Karpas-422 (cell line): ENCODE data around the gene PGC. TPM values are rescaled to one million over a fixed set of nuclear protein-coding genes. Genes with fewer than 3 reads are reported as not detected.
A peak's percentile ranks its signal among the peaks of the same experiment; 100 is the strongest.

Experiments
- DNase-seq: peaks from one replicate; pipeline ENCODE4 v3.0.0-alpha.2; 2015
- H2AFZ ChIP-seq: fragments of 200-600 bp; sonication (generic); 2 replicates; pipeline ENCODE4 v1.6.1; 2014; ENCODE audit warnings: antibody characterized with exemption, low read length, mixed read lengths
- H3K27ac ChIP-seq: fragments of 200-600 bp; sonication (generic); 2 replicates; pipeline ENCODE4 v1.5.1; 2014; ENCODE audit warnings: mild to moderate bottlenecking, low read length, moderate library complexity
- H3K27me3 ChIP-seq: fragments of 200-600 bp; sonication (generic); 2 replicates; pipeline ENCODE4 v1.6.1; 2014; ENCODE audit warnings: low read length, mixed read lengths
- H3K36me3 ChIP-seq: fragments of 200-600 bp; sonication (generic); 2 replicates; pipeline ENCODE4 v1.6.1; 2014; ENCODE audit warnings: low read length, mixed read lengths; ENCODE audit not compliant: insufficient read depth
- H3K4me1 ChIP-seq: fragments of 200-600 bp; sonication (generic); 2 replicates; pipeline ENCODE4 v1.6.1; 2014; ENCODE audit warnings: mild to moderate bottlenecking, low read length, mixed read lengths
- H3K4me2 ChIP-seq: fragments of 200-600 bp; sonication (generic); 2 replicates; pipeline ENCODE4 v1.6.1; 2014; ENCODE audit warnings: low read length, low read depth, mild to moderate bottlenecking; ENCODE audit not compliant: poor library complexity, severe bottlenecking
- H3K4me3 ChIP-seq: fragments of 200-600 bp; sonication (generic); 2 replicates; pipeline ENCODE4 v1.5.1; 2014; ENCODE audit warnings: mild to moderate bottlenecking, antibody characterized with exemption, low read length, mixed read lengths
- H3K79me2 ChIP-seq: fragments of 200-600 bp; sonication (generic); 2 replicates; pipeline ENCODE4 v1.6.1; 2014; ENCODE audit warnings: mild to moderate bottlenecking, low read length, mixed read lengths
- H3K9ac ChIP-seq: fragments of 200-600 bp; sonication (generic); 2 replicates; pipeline ENCODE4 v1.6.0; 2014; ENCODE audit warnings: low read length
- H3K9me2 ChIP-seq: fragments of 200-600 bp; sonication (generic), shearing (Covaris generic); replicated peaks from 2 replicates; pipeline ENCODE4 v1.6.0; 2014; ENCODE audit warnings: mild to moderate bottlenecking, low read length, moderate library complexity; ENCODE audit not compliant: insufficient read depth
- H3K9me3 ChIP-seq: fragments of 300-700, 200-600 bp; sonication (generic); 2 replicates; pipeline ENCODE4 v1.6.1; 2014; ENCODE audit warnings: low read length, mixed read lengths
- H4K20me1 ChIP-seq: fragments of 200-600 bp; sonication (generic); 2 replicates; pipeline ENCODE4 v1.6.1; 2014; ENCODE audit warnings: mild to moderate bottlenecking, antibody characterized with exemption, low read length, low read depth; ENCODE audit not compliant: insufficient read depth
- total RNA-seq: library from RNA; depleted of rRNA; stranded (reverse); fragments of >200 nt; shearing (Covaris generic); gene quantifications from 2 replicates; pipeline ENCODE4 v1.2.3, GENCODE V29; 2014; ENCODE audit warnings: low replicate concordance

PGC gene
- total RNA-seq, 1 experiment from 2014 or later: not detected

- Histone ChIP-seq H3K9ac (0 out of 2 replicates have a peak overlapping the region, but pooled peaks have one; percentile 25), H4K20me1 (no peaks in the 10 kb centered on the region), H3K27me3 (no peaks in the 10 kb centered on the region), H3K27ac (peak overlapping the region; percentile 99), H3K4me1 (peaks cover 96% of the 10 kb centered on the region), H3K79me2 (peaks cover 86% of the 10 kb centered on the region), H3K36me3 (no peaks in the 10 kb centered on the region), H3K4me3 (no peak overlapping the region), H2AFZ (no peak overlapping the region), H3K9me3 (no peaks in the 10 kb centered on the region), H3K4me2 (no peak overlapping the region), H3K9me2 (no peaks in the 10 kb centered on the region)
- no peak for DNase-seq
Measured at GRCh38 chr6:41727705-41728072, 19.5 kb downstream of the PGC start.

DNA sequence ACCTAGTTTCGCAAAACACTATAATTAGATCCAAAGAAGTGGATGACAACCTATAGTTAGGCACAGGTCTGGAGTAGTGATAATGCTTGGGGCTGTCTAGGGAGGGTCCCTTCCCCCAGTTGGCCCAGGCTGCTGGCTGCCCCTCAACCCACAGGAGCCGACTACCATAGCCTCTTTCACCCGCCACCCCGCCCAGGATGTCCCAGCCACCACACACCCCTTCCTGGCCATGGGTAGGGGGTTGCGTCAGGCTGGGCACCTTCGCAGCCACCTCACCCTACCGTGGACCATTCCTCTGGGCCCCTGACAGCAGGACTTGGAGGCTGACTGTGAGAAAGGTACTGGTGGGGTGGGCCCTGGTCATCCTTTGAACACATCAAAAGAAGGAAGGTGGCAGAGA, 20.3 kb downstream of the PGC start:
- H3K27ac ChIP-seq: peak overlapping the region; percentile 99
- H3K9me3 ChIP-seq: no peaks in the 10 kb centered on the region
- H3K79me2 ChIP-seq: peaks cover 86% of the 10 kb centered on the region
- H2AFZ ChIP-seq: no peak overlapping the region
- no peaks in the 10 kb centered on the region for H3K9me2 ChIP-seq
- H4K20me1 ChIP-seq: no peaks in the 10 kb centered on the region
- H3K4me1 ChIP-seq: peaks cover 97% of the 10 kb centered on the region
- peak overlapping the region; percentile 8 for H3K4me2 ChIP-seq
- H3K9ac ChIP-seq: no peak overlapping the region
- H3K4me3 ChIP-seq: no peak overlapping the region
- no peak for DNase-seq
- H3K36me3 ChIP-seq: no peaks in the 10 kb centered on the region
- H3K27me3 ChIP-seq: no peaks in the 10 kb centered on the region

GRCh38 chr6:41724586-41725501, 22.4 kb downstream of the PGC start:
- H3K9ac ChIP-seq: peak overlapping the region; percentile 94
- peaks cover 86% of the 10 kb centered on the region for H3K79me2 ChIP-seq
- no peak for DNase-seq
- peaks cover 2% of the 10 kb centered on the region; the same call in 1 of the 2 replicates for H3K36me3 ChIP-seq
- peak overlapping the region; percentile 92 for H3K4me2 ChIP-seq
- H2AFZ ChIP-seq: no peak overlapping the region
- H3K9me3 ChIP-seq: no peaks in the 10 kb centered on the region
- peaks cover 97% of the 10 kb centered on the region for H3K4me1 ChIP-seq
- peak overlapping the region; percentile 99 for H3K27ac ChIP-seq
- peak overlapping the region; percentile 80 for H3K4me3 ChIP-seq
- H3K9me2 ChIP-seq: no peaks in the 10 kb centered on the region
- peaks cover 6% of the 10 kb centered on the region; the same call in 1 of the 2 replicates for H4K20me1 ChIP-seq
- H3K27me3 ChIP-seq: no peaks in the 10 kb centered on the region

- peak; percentile 90 for DNase-seq
- no peaks in the 10 kb centered on the region for H3K27me3 ChIP-seq
- no peaks in the 10 kb centered on the region for H3K9me2 ChIP-seq
- H3K4me3 ChIP-seq: peak overlapping the region; percentile 80
- H2AFZ ChIP-seq: no peak overlapping the region
- peak overlapping the region; percentile 99 for H3K27ac ChIP-seq
- H3K36me3 ChIP-seq: peaks cover 2% of the 10 kb centered on the region; the same call in 1 of the 2 replicates
- peaks cover 6% of the 10 kb centered on the region; the same call in 1 of the 2 replicates for H4K20me1 ChIP-seq
- H3K4me2 ChIP-seq: peak overlapping the region; percentile 92
- H3K9ac ChIP-seq: peak overlapping the region; percentile 94
- peaks cover 97% of the 10 kb centered on the region for H3K4me1 ChIP-seq
- no peaks in the 10 kb centered on the region for H3K9me3 ChIP-seq
- peaks cover 86% of the 10 kb centered on the region for H3K79me2 ChIP-seq
Measured at GRCh38 chr6:41724228-41724580, 23.0 kb downstream of the PGC start.

DNA sequence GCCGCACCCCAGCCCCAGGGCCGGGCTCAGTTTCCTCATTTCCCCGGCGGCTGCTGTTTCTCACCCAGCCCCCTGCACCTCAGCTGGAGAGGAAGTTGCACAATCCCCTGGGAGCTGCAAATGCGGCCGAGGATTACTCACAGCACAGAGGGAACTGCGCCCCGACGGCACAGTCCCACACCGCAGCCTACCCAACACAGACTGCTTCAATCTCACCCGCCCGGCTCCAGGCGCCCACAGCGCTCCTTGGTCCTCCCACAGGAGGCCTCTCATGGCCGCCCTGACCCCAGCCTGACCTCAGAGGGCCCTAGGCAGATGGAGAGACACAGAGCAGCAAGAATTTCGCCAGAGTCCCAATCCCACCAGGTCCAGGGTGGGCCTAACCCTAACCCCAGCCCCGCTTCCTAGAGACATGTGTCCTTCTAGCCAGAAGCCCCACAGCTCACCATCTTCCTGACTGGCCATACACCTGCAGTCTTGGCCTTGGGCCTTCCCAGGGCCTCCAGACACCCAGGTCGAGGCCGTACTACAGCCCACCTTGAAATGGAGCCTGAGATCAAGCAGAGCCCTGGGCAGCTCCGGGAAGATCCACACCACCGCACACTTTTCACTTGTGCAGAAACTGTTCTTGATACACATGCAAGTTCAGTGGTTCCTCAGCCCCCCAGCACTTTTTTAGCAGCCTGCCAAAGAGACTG, 23.5 kb downstream of the PGC start:
- Histone ChIP-seq H3K9me2 (no peaks in the 10 kb centered on the region), H2AFZ (no peak overlapping the region), H3K4me1 (peaks cover 97% of the 10 kb centered on the region), H3K27ac (peak overlapping the region; percentile 99), H4K20me1 (peaks cover 6% of the 10 kb centered on the region; the same call in 1 of the 2 replicates), H3K9me3 (no peaks in the 10 kb centered on the region), H3K36me3 (peaks cover 2% of the 10 kb centered on the region; the same call in 1 of the 2 replicates), H3K4me3 (peak overlapping the region; percentile 80), H3K79me2 (peaks cover 86% of the 10 kb centered on the region), H3K27me3 (no peaks in the 10 kb centered on the region), H3K4me2 (peak overlapping the region; percentile 92), H3K9ac (peak overlapping the region; percentile 94)
- peak; percentile 98 for DNase-seq

GRCh38 chr6:41722969-41723529, 24.1 kb downstream of the PGC start:
- no peaks in the 10 kb centered on the region for H3K27me3 ChIP-seq
- DNase-seq: no peak

DNA sequence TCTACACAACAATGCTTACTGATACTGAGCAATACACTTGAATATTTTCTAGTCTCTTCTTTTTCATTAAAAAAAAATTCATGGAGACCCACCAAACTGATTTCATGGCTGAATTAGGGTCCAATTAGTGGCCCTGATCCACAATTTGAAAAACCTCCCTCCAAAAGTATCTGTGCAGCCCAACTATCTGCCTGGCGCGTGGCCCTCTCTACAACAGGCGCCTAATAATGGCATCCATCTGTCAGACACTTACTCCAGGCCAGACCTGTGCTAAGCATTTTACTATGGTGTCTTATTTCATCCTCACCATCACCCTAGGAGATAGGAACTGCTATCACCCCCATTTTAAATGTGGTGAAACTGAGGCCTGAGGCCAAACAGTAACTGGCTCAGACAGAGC, 25.8 kb downstream of the PGC start:
- H3K27me3 ChIP-seq: no peaks in the 10 kb centered on the region
- peaks cover 88% of the 10 kb centered on the region for H3K79me2 ChIP-seq
- H3K9me2 ChIP-seq: no peaks in the 10 kb centered on the region
- H3K4me2 ChIP-seq: peak overlapping the region; percentile 92
- H3K9me3 ChIP-seq: no peaks in the 10 kb centered on the region
- peaks cover 99% of the 10 kb centered on the region for H3K4me1 ChIP-seq
- H2AFZ ChIP-seq: no peak overlapping the region
- H3K27ac ChIP-seq: peak overlapping the region; percentile 99
- H3K36me3 ChIP-seq: peaks cover 2% of the 10 kb centered on the region; the same call in 1 of the 2 replicates
- H3K9ac ChIP-seq: peak overlapping the region; percentile 94
- H4K20me1 ChIP-seq: peaks cover 16% of the 10 kb centered on the region; the same call in 1 of the 2 replicates
- H3K4me3 ChIP-seq: peak overlapping the region; percentile 80
- DNase-seq: peak; percentile 59

More at GRCh38 chr6:41722969-41723529, 24.1 kb downstream of the PGC start:
- Histone ChIP-seq H3K4me3 (peak overlapping the region; percentile 80), H3K79me2 (peaks cover 86% of the 10 kb centered on the region), H4K20me1 (peaks cover 6% of the 10 kb centered on the region; the same call in 1 of the 2 replicates), H3K4me2 (peak overlapping the region; percentile 92), H3K9me3 (no peaks in the 10 kb centered on the region), H3K36me3 (peaks cover 2% of the 10 kb centered on the region; the same call in 1 of the 2 replicates), H2AFZ (no peak overlapping the region), H3K4me1 (peaks cover 97% of the 10 kb centered on the region), H3K9ac (peak overlapping the region; percentile 94), H3K9me2 (no peaks in the 10 kb centered on the region), H3K27ac (peak overlapping the region; percentile 99)
